ENCODE measurements around the gene PBX4. TPM values are rescaled to one million over a fixed set of nuclear protein-coding genes. Genes with fewer than 3 reads are reported as not detected.

PBX4 gene
- total and polyA plus RNA-seq, 2 donors (not counting 3 experiments of a cell fraction or from before 2014, with no cell fraction given), result not detected

GRCh38 chr19:19630426-19630825 lies 11.9 kb upstream of the PBX4 start:
- Histone ChIP-seq H3K9me1 (replicated peaks; ENCODE audit: control insufficient read depth, extremely low read depth, insufficient read depth, low read length) (no peaks in the 10 kb centered on the region), H4K20me1 (replicated peaks; ENCODE audit: control insufficient read depth, extremely low read depth, insufficient read depth, low read length) (no peaks in the 10 kb centered on the region), H2AFZ (ENCODE audit: low read depth, low read length) (no peak overlapping the region), H3K36me3 (ENCODE audit: control insufficient read depth in 2 of 2, extremely low read depth in 1 of 2, insufficient read depth in 2 of 2, low read length in 2 of 2) (peaks cover 3 to 15% of the 10 kb centered on the region in 2 experiments), H3K4me2 (ENCODE audit: insufficient read depth, low read length) (no peak overlapping the region), H3K79me2 (ENCODE audit: control insufficient read depth, insufficient read depth, low read length) (no peaks in the 10 kb centered on the region), H3K27me3 (ENCODE audit: control insufficient read depth in 2 of 2, insufficient read depth in 2 of 2, low read length in 2 of 2) (peaks cover 0 to 6% of the 10 kb centered on the region in 2 experiments), H3K27ac (ENCODE audit: insufficient read depth, low read depth, low read length) (no peak overlapping the region), H3K4me1 (ENCODE audit: control insufficient read depth, extremely low read depth, insufficient read depth, low read length) (no peaks in the 10 kb centered on the region), H3K9ac (replicated peaks; ENCODE audit: extremely low read depth, insufficient read depth, low read length) (no peak overlapping the region), H3K9me3 (replicated peaks; ENCODE audit: control insufficient read depth, insufficient read depth, low read length) (no peaks in the 10 kb centered on the region), H3K4me3 (replicated peaks in 1 of 3; ENCODE audit: insufficient read depth in 1 of 3, low read depth in 1 of 3, low read length in 3 of 3) (no peak overlapping the region)
- FAIRE-seq, result no peak
- no peak for TF ChIP-seq EZH2 (IDR thresholded peaks at IDR 0.05; ENCODE audit: borderline replicate concordance, low read depth, low read length, severe bottlenecking)
- dilution Hi-C loops (cut with MboI; ENCODE audit: extremely low pct_ligation_motif_present, low sequenced_read_pairs) (no loop called here), intact Hi-C loops (cut with micrococcal nuclease) (no loop called here)
- DNase-seq (ENCODE audit: low read depth, low spot score), result no peak
- POLR2A ChIA-PET, result no interaction called here
- CTCF ChIA-PET, result no interaction called here
- BruUV-seq (replicated peaks), result no TSS peak

- ChIA-PET POLR2A (no interaction called here), CTCF (no interaction called here)
- DNase-seq (ENCODE audit: low read depth, low spot score) (no peak), FAIRE-seq (no peak)
- Histone ChIP-seq H3K9me1 (replicated peaks; ENCODE audit: control insufficient read depth, extremely low read depth, insufficient read depth, low read length) (no peaks in the 10 kb centered on the region), H3K27ac (ENCODE audit: insufficient read depth, low read depth, low read length) (no peak overlapping the region), H3K9ac (replicated peaks; ENCODE audit: extremely low read depth, insufficient read depth, low read length) (no peak overlapping the region), H3K27me3 (ENCODE audit: control insufficient read depth in 2 of 2, insufficient read depth in 2 of 2, low read length in 2 of 2) (peaks cover 0 to 6% of the 10 kb centered on the region in 2 experiments), H3K4me3 (replicated peaks in 1 of 3; ENCODE audit: insufficient read depth in 1 of 3, low read depth in 1 of 3, low read length in 3 of 3) (no peak overlapping the region), H3K4me1 (ENCODE audit: control insufficient read depth, extremely low read depth, insufficient read depth, low read length) (no peaks in the 10 kb centered on the region), H3K9me3 (replicated peaks; ENCODE audit: control insufficient read depth, insufficient read depth, low read length) (no peaks in the 10 kb centered on the region), H2AFZ (ENCODE audit: low read depth, low read length) (no peak overlapping the region), H3K36me3 (ENCODE audit: control insufficient read depth in 2 of 2, extremely low read depth in 1 of 2, insufficient read depth in 2 of 2, low read length in 2 of 2) (peaks cover 3 to 12% of the 10 kb centered on the region in 2 experiments), H3K4me2 (ENCODE audit: insufficient read depth, low read length) (no peak overlapping the region), H4K20me1 (replicated peaks; ENCODE audit: control insufficient read depth, extremely low read depth, insufficient read depth, low read length) (no peaks in the 10 kb centered on the region), H3K79me2 (ENCODE audit: control insufficient read depth, insufficient read depth, low read length) (no peaks in the 10 kb centered on the region)
- dilution Hi-C loops (cut with MboI; ENCODE audit: extremely low pct_ligation_motif_present, low sequenced_read_pairs), result no loop called here
- no peak for TF ChIP-seq EZH2 (IDR thresholded peaks at IDR 0.05; ENCODE audit: borderline replicate concordance, low read depth, low read length, severe bottlenecking)
- no peak for TF ChIP-seq CTCF (IDR thresholded peaks at IDR 0.05; ENCODE audit: extremely low read depth in 1 of 2, insufficient read depth in 1 of 2, low read depth in 1 of 2, low read length in 2 of 2)
- no peak for TF ChIP-seq JUN (IDR thresholded peaks at IDR 0.05; ENCODE audit: borderline replicate concordance, insufficient read depth, insufficient read length, low read depth)
- no peak for TF ChIP-seq POLR2AphosphoS5 (IDR thresholded peaks at IDR 0.05; ENCODE audit: insufficient read depth, low read depth, low read length)
- no peak for TF ChIP-seq FOS (IDR thresholded peaks at IDR 0.05; ENCODE audit: borderline replicate concordance, insufficient read depth, low read length)
- no peak for TF ChIP-seq MYC (IDR thresholded peaks at IDR 0.05; ENCODE audit: low read depth, low read length)
- TF ChIP-seq GATA2 (IDR thresholded peaks at IDR 0.05; ENCODE audit: insufficient read depth, insufficient read length, low read depth, low read length), result no peak
- TF ChIP-seq MAX (IDR thresholded peaks at IDR 0.05; ENCODE audit: insufficient read depth, insufficient read length), result no peak
- TF ChIP-seq POLR2A (IDR thresholded peaks at IDR 0.05; ENCODE audit: low read depth, low read length), result no peak
- no TSS peak for BruUV-seq (replicated peaks)
- intact Hi-C loops (cut with micrococcal nuclease), result no loop called here
Measured at GRCh38 chr19:19630062-19630414, 11.6 kb upstream of the PBX4 start.
